Epithelial cell of proximal tubule (primary cell): ENCODE measurements around the gene C10orf105. TPM values are rescaled to one million over a fixed set of nuclear protein-coding genes. Genes with fewer than 3 reads are reported as not detected.
A peak's percentile ranks its signal among the peaks of the same experiment; 100 is the strongest.

Experiments used
- DNase-seq: peaks from one replicate; pipeline ENCODE4 v3.0.0-alpha.2; 2011; ENCODE audit warnings: low read depth
- H3K4me3 ChIP-seq: 2 replicates; pipeline ENCODE4 v1.5.1; 2011; ENCODE audit warnings: low read depth, mild to moderate bottlenecking, low read length
- CTCF ChIP-seq: conservative IDR thresholded peaks from 2 replicates; pipeline ENCODE4 v1.5.1; 2012; ENCODE audit warnings: low read depth, mild to moderate bottlenecking, low read length
- total RNA-seq: library from RNA; depleted of rRNA; stranded (reverse); fragments of >200 nt; gene quantifications from 2 replicates; pipeline ENCODE4 v1.2.3, GENCODE V29; 2015

Gene C10orf105
- total RNA-seq, 1 donor from 2014 or later = not detected

DNA sequence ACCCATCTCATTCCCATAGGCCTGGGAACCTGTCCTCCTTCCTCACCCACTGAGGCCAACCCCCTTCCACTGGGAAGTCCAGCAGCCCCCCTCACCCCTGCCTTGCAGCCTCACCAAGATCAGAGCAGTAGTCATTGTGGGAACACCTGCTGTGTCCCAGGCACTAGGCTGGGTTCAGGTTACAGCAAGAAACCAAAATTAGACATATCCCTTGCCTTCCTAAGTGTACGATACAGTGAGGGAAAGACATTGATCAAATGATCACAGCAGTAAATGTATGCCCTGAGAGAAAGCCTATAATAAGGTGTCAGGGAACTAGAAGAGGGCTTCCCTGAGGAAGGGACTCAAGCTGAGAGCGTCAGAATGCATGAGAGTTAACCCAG, 17.0 kb upstream of the C10orf105 start:
- H3K4me3 ChIP-seq = no peak overlapping the region
- no peak for DNase-seq
- TF ChIP-seq CTCF = no peak

- no peak overlapping the region for H3K4me3 ChIP-seq
- TF ChIP-seq CTCF = no peak
- no peak for DNase-seq
Measured at GRCh38 chr10:71735709-71736569, 16.4 kb upstream of the C10orf105 start.

DNA sequence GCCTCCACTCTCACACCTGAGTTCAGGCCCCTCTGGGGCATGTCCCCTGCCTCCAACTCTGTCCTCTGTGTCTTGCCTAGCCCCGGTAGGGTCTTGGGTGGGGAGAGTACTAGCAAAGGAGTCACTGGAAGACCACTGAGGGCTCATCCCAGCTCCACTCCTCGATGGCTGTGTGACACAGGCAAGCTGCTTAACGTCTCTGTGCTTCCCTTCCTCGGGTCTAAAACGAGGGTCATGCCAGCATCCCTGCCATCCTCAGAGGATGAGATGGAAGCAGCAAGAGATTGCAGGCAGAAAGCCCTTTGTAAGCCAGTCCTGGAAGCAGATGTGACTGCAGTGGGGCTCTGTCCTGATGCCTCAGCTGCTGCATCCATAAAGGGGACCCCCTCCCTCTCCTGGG, 15.2 kb upstream of the C10orf105 start:
- no peak for TF ChIP-seq CTCF
- DNase-seq = no peak
- no peak overlapping the region for H3K4me3 ChIP-seq

GRCh38 chr10:71731791-71732190, 12.2 kb upstream of the C10orf105 start:
- no peak for TF ChIP-seq CTCF
- DNase-seq = no peak
- no peak overlapping the region for H3K4me3 ChIP-seq

GRCh38 chr10:71729161-71729636, 9.6 kb upstream of the C10orf105 start:
- DNase-seq = peak; percentile 7
- no peak for TF ChIP-seq CTCF
- no peak overlapping the region for H3K4me3 ChIP-seq

- no peak for TF ChIP-seq CTCF
- no peak overlapping the region for H3K4me3 ChIP-seq
- DNase-seq = no peak
Measured at GRCh38 chr10:71727738-71728737, 8.5 kb upstream of the C10orf105 start.
